Measurements from ENCODE around the gene GOLGA8R.
A peak's percentile ranks its signal among the peaks of the same experiment; 100 is the strongest.
"Not testable (repeated sequence)": the region's sequence is repeated elsewhere in the genome, so short reads cannot be mapped to it uniquely, and the experiment has no call there.

GOLGA8R gene

GRCh38 chr15:30414160-30414559 is at the start of gene GOLGA8R:
Gene GOLGA8R (minus strand): TSS chr15:30414260. CDS start chr15:30414162, 98 bp downstream.
- not testable (repeated sequence) for DNase-seq

- not testable (repeated sequence) for DNase-seq
These were observed 49.8 kb upstream of the GOLGA8R start for GRCh38 chr15:30463849-30464248.

- not testable (repeated sequence) for DNase-seq
These were observed 48.1 kb upstream of the GOLGA8R start for GRCh38 chr15:30462176-30462575.

- DNase-seq, result not testable (repeated sequence)
These were observed 38.6 kb upstream of the GOLGA8R start for GRCh38 chr15:30452702-30453101.

GRCh38 chr15:30438348-30438747 is 24.3 kb upstream of the GOLGA8R start:
- not testable (repeated sequence) for DNase-seq

GRCh38 chr15:30435878-30436277 is 21.8 kb upstream of the GOLGA8R start:
- not testable (repeated sequence) for DNase-seq

- peak; percentile 51 for DNase-seq
These were observed 6.7 kb upstream of the GOLGA8R start for GRCh38 chr15:30420723-30421122.

GRCh38 chr15:30407636-30408035 is 6.4 kb downstream of the GOLGA8R start:
- DNase-seq, result peak; percentile 0

GRCh38 chr15:30398988-30399387 is 15.1 kb downstream of the GOLGA8R start:
- DNase-seq, result not testable (repeated sequence)

- not testable (repeated sequence) for DNase-seq
These were observed 20.4 kb downstream of the GOLGA8R start for GRCh38 chr15:30393664-30393991.

- not testable (repeated sequence) for DNase-seq
These were observed 21.0 kb downstream of the GOLGA8R start, which contains the start of gene CHRFAM7A for GRCh38 chr15:30392766-30393663. Gene CHRFAM7A (minus strand): TSS chr15:30393540. CDS start chr15:30383351, 10,189 bp downstream.

- DNase-seq, result not testable (repeated sequence)
These were observed 27.7 kb downstream of the GOLGA8R start for GRCh38 chr15:30386318-30386887.

- DNase-seq, result not testable (repeated sequence)
These were observed 37.0 kb downstream of the GOLGA8R start for GRCh38 chr15:30377082-30377413.

GRCh38 chr15:30376375-30377081 is 37.5 kb downstream of the GOLGA8R start:
- DNase-seq, result not testable (repeated sequence)

- not testable (repeated sequence) for DNase-seq
These were observed 38.2 kb downstream of the GOLGA8R start for GRCh38 chr15:30375872-30376271.

GRCh38 chr15:30374862-30375261 is 39.2 kb downstream of the GOLGA8R start:
- DNase-seq, result not testable (repeated sequence)

GRCh38 chr15:30368271-30368670 is 45.8 kb downstream of the GOLGA8R start:
- DNase-seq, result not testable (repeated sequence)

- DNase-seq, result not testable (repeated sequence)
These were observed 46.8 kb downstream of the GOLGA8R start for GRCh38 chr15:30367246-30367645.

- not testable (repeated sequence) for DNase-seq
These were observed 52.7 kb downstream of the GOLGA8R start for GRCh38 chr15:30361404-30361803.

GRCh38 chr15:30360990-30361389 is 53.1 kb downstream of the GOLGA8R start:
- not testable (repeated sequence) for DNase-seq

- DNase-seq, result not testable (repeated sequence)
These were observed 59.0 kb downstream of the GOLGA8R start for GRCh38 chr15:30355043-30355442.
